LNCaP clone FGC (cell line): ENCODE results near the gene ARF6.
"Not testable (repeated sequence)": the region's sequence is repeated elsewhere in the genome, so short reads cannot be mapped to it uniquely, and the experiment has no call there.

Experiments
- DNase-seq: peaks from one replicate; pipeline ENCODE4 v3.0.0-alpha.2; 2011; ENCODE audit warnings: low read depth
- H3K4me3 ChIP-seq: 2 replicates; pipeline ENCODE4 v1.5.1; 2011; ENCODE audit warnings: mild to moderate bottlenecking, low read depth, low read length, control low read depth
- CTCF ChIP-seq: IDR thresholded peaks from 2 replicates; pipeline ENCODE4 v1.5.1; 2012; ENCODE audit warnings: mild to moderate bottlenecking; ENCODE audit not compliant: control insufficient read depth, insufficient read depth; ENCODE audit errors: extremely low read depth

ARF6 gene

DNA sequence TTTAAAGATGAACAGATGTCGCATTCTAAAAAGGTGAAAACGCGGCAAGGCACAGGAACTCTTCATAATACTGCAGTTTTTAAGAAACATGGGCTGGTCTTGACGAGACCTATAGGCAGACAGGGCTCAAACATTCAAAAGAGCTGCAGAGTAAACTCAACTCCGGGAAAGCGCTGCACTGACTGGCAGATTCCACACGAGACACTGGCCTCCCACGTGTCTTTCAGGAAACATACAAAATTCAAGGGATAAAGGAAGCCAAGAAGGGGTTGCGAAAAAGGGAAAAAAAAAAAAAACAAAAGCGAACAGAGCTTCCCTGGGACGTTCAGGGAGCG is 614 bp upstream of the ARF6 start:
- DNase-seq: peak; percentile 54
- TF ChIP-seq CTCF: no peak
- peak overlapping the region; percentile 94 for H3K4me3 ChIP-seq

DNA sequence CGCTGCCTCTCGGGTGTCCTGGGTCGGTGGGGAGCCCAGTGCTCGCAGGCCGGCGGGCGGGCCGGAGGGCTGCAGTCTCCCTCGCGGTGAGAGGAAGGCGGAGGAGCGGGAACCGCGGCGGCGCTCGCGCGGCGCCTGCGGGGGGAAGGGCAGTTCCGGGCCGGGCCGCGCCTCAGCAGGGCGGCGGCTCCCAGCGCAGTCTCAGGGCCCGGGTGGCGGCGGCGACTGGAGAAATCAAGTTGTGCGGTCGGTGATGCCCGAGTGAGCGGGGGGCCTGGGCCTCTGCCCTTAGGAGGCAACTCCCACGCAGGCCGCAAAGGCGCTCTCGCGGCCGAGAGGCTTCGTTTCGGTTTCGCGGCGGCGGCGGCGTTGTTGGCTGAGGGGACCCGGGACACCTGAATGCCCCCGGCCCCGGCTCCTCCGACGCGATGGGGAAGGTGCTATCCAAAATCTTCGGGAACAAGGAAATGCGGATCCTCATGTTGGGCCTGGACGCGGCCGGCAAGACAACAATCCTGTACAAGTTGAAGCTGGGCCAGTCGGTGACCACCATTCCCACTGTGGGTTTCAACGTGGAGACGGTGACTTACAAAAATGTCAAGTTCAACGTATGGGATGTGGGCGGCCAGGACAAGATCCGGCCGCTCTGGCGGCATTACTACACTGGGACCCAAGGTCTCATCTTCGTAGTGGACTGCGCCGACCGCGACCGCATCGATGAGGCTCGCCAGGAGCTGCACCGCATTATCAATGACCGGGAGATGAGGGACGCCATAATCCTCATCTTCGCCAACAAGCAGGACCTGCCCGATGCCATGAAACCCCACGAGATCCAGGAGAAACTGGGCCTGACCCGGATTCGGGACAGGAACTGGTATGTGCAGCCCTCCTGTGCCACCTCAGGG is 679 bp downstream of the ARF6 start:
- TF ChIP-seq CTCF: no peak
- peak overlapping the region; percentile 94 for H3K4me3 ChIP-seq
- DNase-seq: no peak

DNA sequence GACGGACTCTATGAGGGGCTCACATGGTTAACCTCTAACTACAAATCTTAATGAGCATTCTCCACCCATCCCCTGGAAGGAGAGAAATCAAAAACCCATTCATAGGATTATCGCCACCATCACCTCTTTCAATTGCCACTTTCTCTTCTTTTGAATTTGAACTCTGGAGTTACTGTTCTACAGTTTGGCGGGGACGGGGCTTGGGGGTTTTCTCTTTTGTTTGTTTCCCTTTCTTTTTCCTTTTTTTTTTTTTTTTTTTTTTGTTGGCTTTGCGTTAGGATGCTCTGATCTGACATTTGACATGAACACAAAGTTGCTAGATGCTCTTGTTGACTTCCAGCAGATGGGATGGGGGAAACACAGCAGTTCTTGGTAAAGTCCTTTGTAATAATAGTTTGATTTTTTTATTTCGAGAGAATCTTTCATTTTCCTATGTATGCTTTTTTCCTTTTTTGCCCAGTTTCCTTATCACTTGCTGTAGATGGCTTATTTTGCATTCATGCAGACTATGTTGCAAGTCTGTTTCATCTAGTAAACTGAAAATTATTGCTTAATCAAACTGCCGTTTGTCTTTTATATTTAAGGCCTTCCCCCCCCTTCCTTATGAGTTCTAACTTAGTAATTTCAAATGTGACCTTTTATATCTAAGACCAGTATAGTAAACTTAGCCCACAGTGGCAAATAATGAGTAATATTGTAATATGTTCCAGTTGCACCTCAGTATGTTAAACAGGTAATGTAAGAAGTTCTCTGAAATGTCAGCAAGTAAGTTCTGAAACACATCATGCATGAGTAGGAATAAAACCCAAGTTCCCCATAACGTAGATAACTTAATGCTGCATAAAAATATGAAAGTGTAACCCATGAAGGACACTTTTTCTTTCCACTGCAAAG is 1.6 kb downstream of the ARF6 start:
- peak overlapping the region; percentile 94 for H3K4me3 ChIP-seq

DNA sequence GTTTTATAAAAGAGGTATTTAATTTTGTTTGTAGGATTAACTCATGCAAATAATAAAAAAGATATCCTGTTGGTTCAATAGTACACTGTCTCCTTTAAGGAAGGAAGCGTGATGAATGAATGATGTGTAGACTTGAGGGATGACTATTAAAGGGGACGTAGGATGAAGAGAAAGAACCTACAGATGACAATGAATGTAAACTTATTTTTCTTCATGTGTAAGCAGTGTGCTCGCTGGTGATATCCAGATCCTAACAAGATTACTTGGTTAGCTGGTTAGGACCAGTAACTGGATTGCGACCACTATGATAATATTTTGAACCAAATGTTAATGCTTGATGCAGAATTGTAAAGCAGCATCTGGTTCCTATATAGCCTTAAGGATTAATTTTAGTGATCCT is 2.6 kb downstream of the ARF6 start:
- TF ChIP-seq CTCF: no peak
- peak overlapping the region; percentile 94 for H3K4me3 ChIP-seq
- no peak for DNase-seq

More for the DNA sequence above, 1.6 kb downstream of the ARF6 start:
- not testable (repeated sequence) for DNase-seq

- H3K4me3 ChIP-seq: peak overlapping the region; percentile 94; the same call in 1 of the 2 replicates
- DNase-seq: not testable (repeated sequence)
Observed at GRCh38 chr14:49896272-49896671, 3.4 kb downstream of the ARF6 start.

GRCh38 chr14:49896966-49897365 is 4.1 kb downstream of the ARF6 start:
- DNase-seq: no peak
- H3K4me3 ChIP-seq: no peak overlapping the region
- no peak for TF ChIP-seq CTCF

DNA sequence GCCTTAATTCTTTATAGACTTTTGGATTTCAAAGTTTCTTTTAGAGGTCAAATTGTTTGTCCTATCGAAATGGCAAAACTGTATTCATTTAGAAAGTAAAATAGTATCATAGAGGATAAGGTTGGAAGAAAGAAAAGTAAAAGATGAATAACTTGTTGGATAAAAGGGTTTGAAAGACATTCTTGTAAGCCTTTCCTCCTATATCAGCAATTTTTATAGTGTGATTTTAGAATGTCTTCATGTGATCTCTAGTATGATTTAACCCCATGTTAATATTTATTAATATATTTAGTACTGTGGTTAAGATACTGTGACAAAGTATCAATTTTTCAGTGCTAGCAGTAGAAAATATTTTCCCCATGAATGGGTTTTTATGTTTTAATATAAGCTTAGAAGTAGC is 4.5 kb downstream of the ARF6 start:
- no peak for DNase-seq
- H3K4me3 ChIP-seq: no peak overlapping the region
- TF ChIP-seq CTCF: no peak
